Measurements from ENCODE around the gene RNF115.

The RNF115 gene

GRCh38 chr1:145747398-145748247, 76.3 kb downstream of the RNF115 start:
- ChIA-PET CTCF (no interaction called here), POLR2A (ENCODE audit: low non-redundant PET) (no interaction called here)
- TF ChIP-seq CTCF (conservative IDR thresholded peaks at IDR 0.05; ENCODE audit: low read depth), result no peak
- no peak for DNase-seq (ENCODE audit: low spot score)
- no peak overlapping the region for H3K27ac ChIP-seq

GRCh38 chr1:145740269-145740668, 83.6 kb downstream of the RNF115 start:
- POLR2A ChIA-PET (ENCODE audit: low non-redundant PET), result no interaction called here
- DNase-seq (ENCODE audit: low spot score), result no peak
- no peak overlapping the region for H3K27ac ChIP-seq
- no peak for TF ChIP-seq CTCF (conservative IDR thresholded peaks at IDR 0.05; ENCODE audit: low read depth)
- CTCF ChIA-PET, result no interaction called here

- no peak for TF ChIP-seq CTCF (conservative IDR thresholded peaks at IDR 0.05; ENCODE audit: low read depth)
- DNase-seq (ENCODE audit: low spot score), result no peak
- H3K27ac ChIP-seq, result no peak overlapping the region
- ChIA-PET CTCF (no interaction called here), POLR2A (ENCODE audit: low non-redundant PET) (no interaction called here)
These were observed 87.7 kb downstream of the RNF115 start for GRCh38 chr1:145736191-145736590.

- ChIA-PET POLR2A (ENCODE audit: low non-redundant PET) (no interaction called here), CTCF (no interaction called here)
- DNase-seq (ENCODE audit: low spot score), result no peak
- TF ChIP-seq CTCF (conservative IDR thresholded peaks at IDR 0.05; ENCODE audit: low read depth), result no peak
- no peak overlapping the region for H3K27ac ChIP-seq
These were observed 93.0 kb downstream of the RNF115 start for GRCh38 chr1:145730900-145731299.

- H3K27ac ChIP-seq, result no peak overlapping the region
- ChIA-PET POLR2A (ENCODE audit: low non-redundant PET) (no interaction called here), CTCF (no interaction called here)
- TF ChIP-seq CTCF (conservative IDR thresholded peaks at IDR 0.05; ENCODE audit: low read depth), result no peak
- DNase-seq (ENCODE audit: low spot score), result no peak
These were observed 93.4 kb downstream of the RNF115 start for GRCh38 chr1:145730467-145730866.

GRCh38 chr1:145729666-145730436, 94.0 kb downstream of the RNF115 start:
- ChIA-PET CTCF (no interaction called here), POLR2A (ENCODE audit: low non-redundant PET) (no interaction called here)
- no peak for DNase-seq (ENCODE audit: low spot score)
- no peak for TF ChIP-seq CTCF (conservative IDR thresholded peaks at IDR 0.05; ENCODE audit: low read depth)
- no peak overlapping the region for H3K27ac ChIP-seq

All from RWPE1 (cell line).